ENCODE data around the gene MTFP1. TPM values are rescaled to one million over a fixed set of nuclear protein-coding genes. Genes with fewer than 3 reads are reported as not detected.
A peak's percentile ranks its signal among the peaks of the same experiment; 100 is the strongest.

Gene MTFP1
- total RNA-seq, 2 experiments from 2014 or later: 59.1 to 73.4 TPM

DNA sequence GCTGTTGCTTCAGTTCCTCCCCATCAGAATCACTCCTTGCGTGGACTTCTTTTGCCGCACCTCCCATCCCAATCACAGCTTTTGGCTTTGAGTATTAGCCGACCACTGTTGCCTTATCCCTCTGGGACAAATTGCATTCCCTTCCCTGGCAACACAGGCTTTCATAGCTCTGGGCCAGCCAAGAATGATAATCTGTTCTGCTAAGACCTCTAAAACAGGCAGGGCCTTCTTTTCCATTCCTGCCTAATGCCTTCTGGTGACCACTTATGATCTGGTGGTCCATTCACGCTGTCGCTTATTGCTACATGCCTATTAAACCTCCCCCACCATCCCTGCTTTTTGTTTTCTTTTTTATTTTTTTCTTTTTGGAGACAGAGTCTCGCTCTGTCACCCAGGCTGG, 19.2 kb upstream of the MTFP1 start:
- CTCF ChIA-PET: interaction anchor here (0.8 to 2.5 kb wide), 5 partner anchors 15 to 20 kb away, joined by 3 to 5 read pairs (median 4); partner anchors contain the start of gene RNF215
- H3K36me3 Mint-ChIP-seq: peaks cover 3% of the 10 kb centered on the region
- H3K27me3 Mint-ChIP-seq: no peaks in the 10 kb centered on the region
- ATAC-seq (no peak), DNase-seq (no peak)
- H3K4me3 Mint-ChIP-seq: no peak overlapping the region
- peaks cover 7% of the 10 kb centered on the region for H3K4me1 Mint-ChIP-seq
- H3K27ac Mint-ChIP-seq: no peak overlapping the region
- no peaks in the 10 kb centered on the region for H3K9me3 Mint-ChIP-seq (ENCODE audit: low read depth)

DNA sequence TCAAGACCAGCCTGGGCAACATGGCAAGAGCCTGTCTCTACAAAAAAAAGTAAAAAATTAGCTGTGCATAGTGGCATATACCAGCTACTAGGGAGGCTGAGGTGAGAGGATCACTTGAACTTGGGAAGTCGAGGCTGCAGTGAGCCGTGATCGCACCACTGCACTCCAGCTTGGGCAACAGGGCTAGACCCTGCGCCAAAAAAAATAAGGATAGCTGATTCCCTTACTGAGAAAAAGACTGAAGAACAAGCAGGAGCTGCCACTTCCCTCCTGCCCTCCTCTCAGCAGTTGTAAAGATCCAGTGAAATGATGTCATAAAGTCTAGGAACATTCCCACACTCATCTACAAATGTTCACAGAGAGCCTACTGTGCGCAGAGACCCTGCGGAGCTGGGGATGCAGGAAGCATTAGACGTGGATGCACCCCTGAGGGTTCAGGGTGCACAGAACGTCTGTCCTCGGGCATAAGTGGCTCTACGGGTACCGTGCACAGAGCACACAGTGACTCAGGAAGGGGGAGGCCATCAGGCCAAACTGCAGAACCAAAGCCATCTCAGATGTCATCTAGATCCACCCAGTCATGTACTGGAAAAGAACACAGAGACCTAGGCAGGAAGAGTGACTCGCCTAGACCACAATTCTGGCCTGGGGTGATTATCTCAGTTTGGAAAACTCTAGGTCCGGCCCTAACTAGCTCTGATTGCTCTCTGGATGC, 17.0 kb upstream of the MTFP1 start:
- CTCF ChIA-PET: interaction anchor here (1.2 to 1.6 kb wide), 2 partner anchors 17 to 21 kb away, joined by 3 read pairs; no protein-coding TSS in a partner anchor
- Mint-ChIP-seq H3K27ac (no peak overlapping the region), H3K9me3 (ENCODE audit: low read depth) (no peaks in the 10 kb centered on the region), H3K4me1 (peaks cover 7% of the 10 kb centered on the region), H3K27me3 (no peaks in the 10 kb centered on the region), H3K4me3 (no peak overlapping the region), H3K36me3 (peaks cover 9% of the 10 kb centered on the region)
- DNase-seq: no peak
- ATAC-seq: no peak

DNA sequence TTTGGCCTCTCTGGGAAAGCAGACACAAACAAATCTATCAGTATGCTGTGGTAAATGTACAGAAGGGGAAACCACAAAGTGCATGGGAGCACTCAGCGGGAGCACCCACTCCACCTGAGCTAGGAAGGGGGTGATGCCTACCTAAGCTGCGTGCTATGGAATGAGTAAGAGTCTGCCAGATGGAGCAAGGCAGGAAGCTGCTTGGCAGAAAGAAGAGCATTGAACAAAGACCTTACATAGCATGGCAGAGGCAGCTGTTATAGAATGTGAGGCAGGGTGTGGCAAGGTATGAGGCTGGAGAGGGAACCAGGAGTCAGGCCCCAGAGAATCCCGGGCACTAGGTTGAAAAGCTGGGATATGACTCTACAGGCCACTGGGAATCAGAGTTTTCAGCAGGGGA, 13.8 kb upstream of the MTFP1 start:
- no peak overlapping the region for H3K4me3 Mint-ChIP-seq
- DNase-seq: no peak
- H3K36me3 Mint-ChIP-seq: peaks cover 19% of the 10 kb centered on the region
- peaks cover 20% of the 10 kb centered on the region for H3K4me1 Mint-ChIP-seq
- no peaks in the 10 kb centered on the region for H3K27me3 Mint-ChIP-seq
- ATAC-seq: no peak
- CTCF ChIA-PET: interaction anchor here (1.5 to 2.3 kb wide), 2 partner anchors 13 to 124 kb away, joined by 5 to 10 read pairs; partner anchors contain the start of genes CASTOR1 and MTFP1
- no peaks in the 10 kb centered on the region for H3K9me3 Mint-ChIP-seq (ENCODE audit: low read depth)
- H3K27ac Mint-ChIP-seq: no peak overlapping the region

DNA sequence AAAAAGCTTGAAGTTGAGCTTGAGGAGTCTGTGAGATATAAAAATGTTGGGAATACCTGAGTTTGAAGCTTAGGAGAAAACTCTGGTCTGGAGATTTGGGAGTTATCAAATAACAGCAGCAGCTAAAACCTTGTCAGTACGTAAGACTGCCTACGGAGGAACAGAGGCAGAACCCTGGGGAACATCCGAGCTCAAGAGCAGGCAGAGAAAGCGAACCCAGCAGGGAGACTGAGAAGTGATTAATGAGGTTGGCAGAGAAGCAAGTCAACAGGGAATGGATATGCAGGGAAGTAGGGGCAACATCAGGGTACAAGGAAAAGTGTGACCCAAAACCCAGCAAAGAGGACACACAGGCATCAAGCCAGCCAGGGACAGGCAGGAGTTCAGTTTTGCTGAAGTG, 12.6 kb upstream of the MTFP1 start:
- H3K27ac Mint-ChIP-seq: no peak overlapping the region
- H3K27me3 Mint-ChIP-seq: no peaks in the 10 kb centered on the region
- peaks cover 18% of the 10 kb centered on the region for H3K36me3 Mint-ChIP-seq
- H3K9me3 Mint-ChIP-seq (ENCODE audit: low read depth): no peaks in the 10 kb centered on the region
- peaks cover 20% of the 10 kb centered on the region for H3K4me1 Mint-ChIP-seq
- no peak overlapping the region for H3K4me3 Mint-ChIP-seq
- DNase-seq: no peak
- ATAC-seq: no peak
- CTCF ChIA-PET: interaction anchor here (0.7 to 2.8 kb wide), 5 partner anchors 10 to 127 kb away, joined by 3 to 17 read pairs (median 4); partner anchors contain the start of gene MTFP1

DNA sequence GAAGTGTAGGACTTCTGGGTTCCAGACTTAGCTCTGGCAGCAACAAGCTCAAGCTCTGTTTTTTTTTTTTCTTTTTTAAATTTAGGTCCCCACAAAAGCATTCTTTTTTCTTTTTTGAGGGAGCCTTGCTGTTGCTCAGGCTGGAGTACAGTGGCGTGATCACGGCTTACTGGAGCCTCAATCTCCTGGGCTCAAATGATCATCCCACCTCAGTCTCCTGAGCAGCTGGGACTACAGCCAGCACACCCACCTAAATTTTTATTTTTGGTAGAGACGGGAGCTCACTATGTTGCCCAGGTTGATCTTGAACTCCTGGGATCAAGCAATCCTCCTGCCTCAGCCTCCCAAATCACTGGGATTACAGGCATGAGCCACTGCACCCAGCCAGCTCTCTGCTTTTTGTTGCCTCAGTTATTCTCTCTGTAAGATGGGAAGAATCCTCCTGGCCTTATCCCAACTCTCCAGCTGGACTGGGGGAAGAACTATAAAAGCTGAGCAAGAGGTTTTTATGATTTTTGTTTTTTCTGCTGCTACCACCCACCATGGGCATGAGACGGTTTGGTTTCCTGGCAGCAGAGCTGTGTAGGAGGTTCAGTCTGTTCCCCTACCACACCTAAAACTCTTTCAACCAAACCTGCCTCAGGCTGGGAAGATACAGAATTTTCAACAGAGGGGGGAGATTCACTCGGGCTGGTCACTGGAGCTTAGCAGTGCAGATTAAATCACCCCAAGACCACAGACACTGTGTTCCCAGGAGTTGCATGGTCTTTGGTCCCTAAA, 11.6 kb upstream of the MTFP1 start:
- no peaks in the 10 kb centered on the region for H3K27me3 Mint-ChIP-seq
- peaks cover 13% of the 10 kb centered on the region for H3K4me1 Mint-ChIP-seq
- H3K36me3 Mint-ChIP-seq: peaks cover 21% of the 10 kb centered on the region
- DNase-seq: no peak
- H3K27ac Mint-ChIP-seq: no peak overlapping the region
- no peak for ATAC-seq
- H3K9me3 Mint-ChIP-seq (ENCODE audit: low read depth): no peaks in the 10 kb centered on the region
- CTCF ChIA-PET: interaction anchor here (0.6 to 2.8 kb wide), 6 partner anchors 11 to 128 kb away, joined by 3 to 17 read pairs (median 4); partner anchors contain the start of gene MTFP1
- H3K4me3 Mint-ChIP-seq: no peak overlapping the region

DNA sequence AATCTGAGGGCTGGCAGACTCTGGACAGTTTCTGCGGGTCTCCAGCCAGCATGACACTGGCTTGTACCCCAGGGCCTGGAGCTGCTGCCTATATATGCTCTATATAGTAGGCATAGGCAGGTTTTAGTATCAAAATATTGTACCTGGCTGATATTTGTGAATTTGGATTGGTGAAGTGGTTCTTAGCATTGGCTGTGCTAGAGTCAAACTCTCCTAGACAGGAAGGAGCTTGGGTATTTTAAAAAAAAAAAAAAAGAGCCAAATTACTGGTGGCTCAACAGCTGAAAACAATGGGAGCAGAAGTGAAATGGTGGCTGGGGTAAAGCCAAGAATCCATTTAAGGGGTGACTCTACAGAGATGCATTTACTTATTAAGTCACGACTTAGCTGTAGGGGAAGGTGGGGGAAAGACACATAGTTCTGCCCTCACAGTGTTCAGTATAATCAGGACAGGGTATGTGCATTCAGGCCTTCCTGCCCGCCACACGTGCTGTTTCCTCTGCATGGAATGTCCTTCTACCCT, 11.0 kb upstream of the MTFP1 start:
- ATAC-seq: no peak
- Mint-ChIP-seq H3K27ac (no peak overlapping the region), H3K4me3 (no peak overlapping the region), H3K27me3 (no peaks in the 10 kb centered on the region), H3K36me3 (peaks cover 21% of the 10 kb centered on the region), H3K4me1 (peaks cover 12% of the 10 kb centered on the region), H3K9me3 (ENCODE audit: low read depth) (no peaks in the 10 kb centered on the region)
- DNase-seq: no peak
- CTCF ChIA-PET: interaction anchor here (0.6 to 2.8 kb wide), 4 partner anchors 11 to 127 kb away, joined by 3 to 17 read pairs (median 4); partner anchors contain the start of gene MTFP1

DNA sequence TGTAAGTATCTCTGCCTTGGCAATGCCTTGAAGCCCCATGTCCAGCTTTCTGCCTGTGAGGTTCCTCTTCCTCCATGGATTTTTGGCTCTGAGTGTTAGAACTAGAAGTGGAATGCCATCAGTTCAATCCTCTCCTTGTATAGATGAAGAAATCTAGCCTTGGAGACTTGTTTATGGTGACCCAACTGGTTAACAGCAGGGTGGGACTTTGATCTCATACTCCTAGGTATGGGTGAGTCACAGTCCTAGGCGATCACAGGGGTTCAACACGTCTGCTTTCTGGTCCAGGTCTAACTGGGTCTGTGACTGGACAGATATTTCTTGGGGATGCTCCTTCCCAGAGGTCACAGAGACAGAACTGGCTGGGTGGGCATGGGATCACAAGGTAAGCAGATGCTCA, 9.2 kb upstream of the MTFP1 start:
- H3K27ac Mint-ChIP-seq: no peak overlapping the region
- H3K4me3 Mint-ChIP-seq: no peak overlapping the region
- peaks cover 24% of the 10 kb centered on the region for H3K4me1 Mint-ChIP-seq
- H3K36me3 Mint-ChIP-seq: peaks cover 24% of the 10 kb centered on the region
- H3K27me3 Mint-ChIP-seq: no peaks in the 10 kb centered on the region
- ATAC-seq (no peak), DNase-seq (no peak)
- CTCF ChIA-PET: interaction anchor here (1.1 kb wide), 1 partner anchor 28 kb away, joined by 3 read pairs; no protein-coding TSS in a partner anchor
- no peaks in the 10 kb centered on the region for H3K9me3 Mint-ChIP-seq (ENCODE audit: low read depth)

DNA sequence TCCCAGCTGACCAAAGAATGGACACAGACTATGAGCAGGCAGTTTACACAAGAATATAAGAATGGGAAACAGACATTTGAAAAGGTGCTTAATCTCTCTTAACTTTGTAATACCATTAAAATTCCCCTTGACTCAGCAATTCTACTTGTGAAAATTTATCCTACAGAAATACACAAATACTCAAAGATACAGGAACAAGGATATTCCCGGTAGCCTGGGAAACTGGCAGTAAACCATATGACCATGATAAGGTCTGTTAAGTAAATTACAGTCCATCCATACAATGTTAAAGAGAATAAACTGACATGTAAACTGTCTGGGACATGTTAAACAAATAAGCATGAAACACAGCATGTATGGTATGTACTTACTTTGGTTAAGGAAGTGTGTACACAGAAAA, 8.7 kb upstream of the MTFP1 start:
- H3K27ac Mint-ChIP-seq: no peak overlapping the region
- CTCF ChIA-PET: interaction anchor here (1.1 kb wide), 2 partner anchors 28 to 129 kb away, joined by 3 read pairs; no protein-coding TSS in a partner anchor
- peaks cover 28% of the 10 kb centered on the region for H3K4me1 Mint-ChIP-seq
- H3K27me3 Mint-ChIP-seq: no peaks in the 10 kb centered on the region
- DNase-seq (no peak), ATAC-seq (no peak)
- H3K4me3 Mint-ChIP-seq: no peak overlapping the region
- peaks cover 26% of the 10 kb centered on the region for H3K36me3 Mint-ChIP-seq
- no peaks in the 10 kb centered on the region for H3K9me3 Mint-ChIP-seq (ENCODE audit: low read depth)

DNA sequence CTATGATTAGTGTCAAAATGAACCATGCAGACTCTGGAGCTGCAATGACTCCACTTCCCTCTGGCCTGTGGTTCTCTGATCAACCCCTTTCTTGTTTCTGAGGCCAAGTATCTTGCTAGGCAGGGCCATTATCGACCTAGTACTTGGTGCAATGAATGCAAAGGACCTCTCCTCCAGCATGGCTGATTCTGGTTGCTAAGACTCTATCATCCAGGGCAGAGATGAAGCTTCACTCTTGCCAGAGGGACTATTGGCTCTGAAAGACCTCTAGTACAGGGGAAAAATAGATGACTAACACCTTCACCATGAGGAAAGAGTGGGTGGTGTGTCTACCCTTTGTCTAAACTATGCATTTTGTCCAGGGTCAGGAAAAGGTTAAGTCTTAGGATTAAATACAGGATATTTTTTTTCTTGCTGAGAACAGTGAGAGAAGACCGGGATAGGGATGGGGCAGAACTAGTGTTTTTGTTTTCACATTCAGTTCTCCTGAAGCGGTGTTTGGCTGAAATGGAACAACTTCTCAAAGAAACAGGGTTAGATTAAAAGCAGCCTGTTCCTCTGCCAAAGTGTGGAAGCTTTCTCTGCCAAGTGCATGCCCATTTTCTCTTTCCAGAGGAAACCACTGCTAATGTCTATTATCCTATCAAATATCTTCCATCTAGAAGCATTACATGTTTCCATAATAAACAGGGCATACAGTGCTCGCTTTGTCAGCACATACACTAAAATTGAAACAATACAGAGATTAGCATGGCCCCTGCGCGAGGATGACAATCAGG, 5.0 kb upstream of the MTFP1 start:
- DNase-seq (no peak), ATAC-seq (no peak)
- CTCF ChIA-PET: interaction anchor here (1.0 to 6.9 kb wide), 2 partner anchors 10 to 29 kb away, joined by 3 to 79 read pairs; no protein-coding TSS in a partner anchor
- Mint-ChIP-seq H3K27me3 (no peaks in the 10 kb centered on the region), H3K9me3 (ENCODE audit: low read depth) (no peaks in the 10 kb centered on the region), H3K4me1 (peaks cover 39% of the 10 kb centered on the region), H3K27ac (no peak overlapping the region), H3K4me3 (no peak overlapping the region), H3K36me3 (peaks cover 29% of the 10 kb centered on the region)

DNA sequence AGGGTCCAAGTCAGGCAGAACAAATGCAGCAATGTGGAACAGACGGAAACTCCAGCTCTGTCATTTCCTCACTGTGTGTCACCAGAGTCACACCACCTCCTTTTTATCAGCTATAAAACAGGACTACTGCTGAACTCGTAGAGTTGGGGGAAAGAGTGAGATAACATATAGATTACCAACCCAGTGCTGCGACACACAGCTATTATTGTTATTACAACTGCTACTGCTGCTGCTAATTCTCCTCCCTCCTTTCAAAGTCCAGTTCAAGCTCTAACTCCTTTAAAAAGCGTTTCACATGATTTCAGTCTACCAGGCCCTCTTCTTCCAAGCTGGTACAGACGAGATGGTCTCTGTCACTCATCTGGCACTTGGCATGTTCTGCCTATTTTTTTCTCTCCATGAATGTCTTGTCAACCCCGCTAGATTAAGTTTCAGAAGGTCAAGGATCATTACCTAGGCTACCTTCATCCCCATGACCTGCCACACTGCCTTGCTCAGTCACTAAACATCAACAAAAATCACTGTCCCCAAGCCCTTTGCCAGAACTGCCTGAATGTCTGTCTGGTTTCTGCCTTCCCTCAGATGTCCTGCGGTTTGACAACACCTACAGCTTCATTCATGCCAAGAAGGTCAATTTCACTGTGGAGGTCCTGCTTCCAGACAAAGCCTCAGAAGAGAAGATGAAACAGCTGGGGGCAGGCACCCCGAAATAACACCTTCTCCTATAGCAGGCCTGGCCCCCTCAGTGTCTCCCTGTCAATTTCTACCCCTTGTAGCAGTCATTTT, 3.7 kb upstream of the MTFP1 start:
- Mint-ChIP-seq H3K9me3 (ENCODE audit: low read depth) (no peaks in the 10 kb centered on the region), H3K4me3 (peak overlapping the region; percentile 96), H3K4me1 (peaks cover 48% of the 10 kb centered on the region), H3K27me3 (no peaks in the 10 kb centered on the region), H3K27ac (peak overlapping the region; percentile 96), H3K36me3 (peaks cover 28% of the 10 kb centered on the region)
- ATAC-seq (no peak), DNase-seq (no peak)
- CTCF ChIA-PET: interaction anchor here (0.8 to 6.9 kb wide), 9 partner anchors 9 to 154 kb away, joined by 3 to 79 read pairs (median 4); partner anchors contain the start of genes CASTOR1, RNF215 and SEC14L2

DNA sequence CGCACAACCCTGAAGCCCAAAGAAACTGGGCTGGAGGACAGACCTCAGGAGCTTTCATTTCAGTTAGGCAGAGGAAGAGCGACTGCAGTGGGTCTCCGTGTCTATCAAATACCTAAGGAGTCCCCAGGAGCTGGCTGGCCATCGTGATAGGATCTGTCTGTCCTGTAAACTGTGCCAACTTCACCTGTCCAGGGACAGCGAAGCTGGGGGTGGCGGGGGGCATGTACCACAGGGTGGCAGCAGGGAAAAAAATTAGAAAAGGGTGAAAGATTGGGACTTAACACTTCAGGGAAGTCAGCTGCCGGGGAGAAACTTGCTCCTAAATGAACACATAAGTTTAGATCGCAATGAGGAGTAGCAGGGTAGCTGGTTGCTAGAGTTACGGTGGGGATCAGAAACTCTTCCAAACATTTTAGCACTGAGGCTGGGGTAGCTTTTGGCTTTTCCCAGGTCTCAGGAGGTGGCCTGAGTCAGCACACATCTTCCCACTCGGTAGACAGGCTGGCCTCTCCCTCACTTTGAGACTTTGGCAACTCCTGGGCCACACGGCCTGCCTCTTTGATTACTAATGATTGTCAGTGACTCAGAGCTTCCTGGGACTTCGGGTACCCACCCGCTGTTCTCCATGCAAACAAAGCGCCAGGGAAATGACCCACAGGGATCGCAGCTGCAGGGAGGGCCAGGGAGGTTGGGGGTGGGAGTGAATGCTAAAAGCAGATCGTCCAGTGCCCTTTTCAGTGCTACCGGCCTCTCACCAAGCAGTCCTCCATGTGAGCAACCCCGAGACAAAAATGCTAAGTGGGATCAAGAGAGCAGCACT, 2.9 kb upstream of the MTFP1 start:
- Mint-ChIP-seq H3K9me3 (ENCODE audit: low read depth) (no peaks in the 10 kb centered on the region), H3K4me1 (peaks cover 54% of the 10 kb centered on the region), H3K4me3 (peak overlapping the region; percentile 96), H3K27me3 (no peaks in the 10 kb centered on the region), H3K36me3 (peaks cover 33% of the 10 kb centered on the region), H3K27ac (peak overlapping the region; percentile 96)
- no peak for ATAC-seq
- CTCF ChIA-PET: interaction anchor here (0.8 to 6.9 kb wide), 12 partner anchors 8 to 191 kb away, joined by 3 to 79 read pairs (median 4); partner anchors contain the start of genes CASTOR1, CCDC157, RNF215 and SEC14L2
- no peak for DNase-seq

Measured in activated CD8-positive, alpha-beta memory T cell treated with anti-CD3 and anti-CD28 coated beads, Interleukin-2, amount 10 ng/mL, durations not matched to agents 7 days and 5 days (primary cell).